HG03520 (cell line): Measurements from ENCODE around the gene SMIM43.
A peak's percentile ranks its signal among the peaks of the same experiment; 100 is the strongest.

Source experiments
- ATAC-seq: cut with Tn5 transposase; IDR thresholded peaks from one replicate; pipeline ENCODE4 v1.9.1; 2021; ENCODE audit warnings: mild to moderate bottlenecking, moderate library complexity; ENCODE audit not compliant: unreplicated experiment

The SMIM43 gene

DNA sequence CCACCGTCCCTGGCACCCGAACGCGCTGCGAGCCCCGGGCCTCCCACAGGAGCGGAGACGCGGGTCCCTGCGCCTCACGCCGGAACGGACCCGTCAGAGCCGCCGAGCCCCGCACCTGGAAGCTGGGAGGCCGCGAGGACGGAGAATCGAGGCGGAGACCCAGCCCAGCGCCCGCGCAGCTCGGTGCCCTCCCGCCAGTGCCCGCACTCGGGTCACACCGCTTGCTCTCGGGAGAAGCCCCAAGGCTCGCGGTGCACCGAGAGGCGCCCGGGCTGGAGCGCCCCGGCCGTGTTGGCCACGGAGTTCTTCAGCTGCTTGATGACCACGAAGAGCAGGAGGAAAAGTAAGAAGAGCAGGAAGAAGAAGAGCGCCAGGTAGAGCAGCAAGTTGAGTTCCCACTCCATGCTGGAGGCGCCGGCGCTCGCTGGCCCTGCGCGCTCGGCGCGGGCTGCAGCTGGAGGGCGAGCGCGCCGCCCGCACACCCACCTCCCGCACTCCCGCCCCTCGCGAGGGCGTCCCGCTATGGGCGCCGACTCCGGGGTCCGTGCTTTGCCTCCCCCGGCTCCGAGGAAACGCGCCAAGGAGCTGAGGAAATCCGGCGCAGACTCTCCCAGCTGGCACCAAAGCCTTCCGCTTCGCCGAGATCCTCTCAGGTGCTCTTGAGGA, at the start of gene SMIM43:
SMIM43 (minus strand) TSS at position 463 of the 666 bp plus-strand sequence; CDS start at position 404, 59 bp downstream.
- ATAC-seq = no peak

DNA sequence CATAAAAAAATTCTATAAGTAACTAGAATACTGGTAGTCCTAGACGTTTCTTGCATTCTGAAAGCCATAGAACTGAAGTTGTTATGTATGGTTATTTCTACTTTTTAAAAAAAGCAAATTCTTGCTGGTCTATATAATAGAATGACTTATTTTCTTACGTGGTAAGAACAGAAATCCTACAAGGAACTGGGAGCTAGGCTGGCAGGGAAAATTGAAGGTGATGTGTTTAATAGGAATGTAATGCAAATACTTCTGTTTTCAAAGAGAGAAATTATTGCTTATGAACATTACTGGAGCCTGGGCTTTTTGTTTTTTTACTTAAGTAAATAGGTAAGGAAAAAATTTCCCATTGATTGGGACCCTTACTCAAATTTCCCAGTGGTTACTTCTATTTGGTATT, 49.8 kb upstream of the SMIM43 start:
- ATAC-seq = no peak

DNA sequence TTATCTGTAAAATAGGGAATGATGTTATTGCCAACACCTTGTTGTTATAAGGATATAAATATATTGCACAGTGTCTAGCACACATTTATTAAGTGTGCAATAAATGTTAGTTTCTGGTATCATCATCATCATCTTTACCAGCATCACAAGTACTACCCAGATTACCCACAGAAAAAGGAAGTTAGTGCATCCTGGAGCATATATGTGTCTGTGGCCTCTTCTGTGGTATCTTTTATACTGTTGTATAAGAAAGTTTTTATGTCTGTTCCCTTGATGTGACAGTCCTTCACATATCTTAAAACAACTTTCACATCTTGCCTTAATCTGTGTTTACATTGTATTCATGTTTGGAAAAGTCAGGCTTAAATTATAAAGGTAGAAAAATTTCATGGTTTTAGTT, 46.2 kb upstream of the SMIM43 start:
- no peak for ATAC-seq

DNA sequence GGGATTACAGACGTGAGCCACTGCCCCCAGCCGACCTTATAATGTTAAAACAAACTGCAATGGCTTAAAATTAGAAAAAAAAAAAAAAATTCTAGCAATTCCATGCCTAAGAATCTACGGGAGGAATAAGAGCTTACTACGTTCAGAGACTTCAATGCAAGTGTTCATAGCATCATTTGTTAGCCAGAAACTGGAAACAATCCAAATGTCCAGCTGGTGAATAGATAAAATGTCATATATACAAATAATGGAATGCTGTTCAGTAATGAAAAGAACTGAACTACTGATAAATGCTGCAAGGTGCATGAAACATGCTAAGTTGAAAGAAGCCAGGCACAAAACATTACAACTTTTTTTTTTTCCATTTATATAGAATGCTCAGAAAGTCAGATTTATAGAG, 41.4 kb upstream of the SMIM43 start:
- no peak for ATAC-seq

DNA sequence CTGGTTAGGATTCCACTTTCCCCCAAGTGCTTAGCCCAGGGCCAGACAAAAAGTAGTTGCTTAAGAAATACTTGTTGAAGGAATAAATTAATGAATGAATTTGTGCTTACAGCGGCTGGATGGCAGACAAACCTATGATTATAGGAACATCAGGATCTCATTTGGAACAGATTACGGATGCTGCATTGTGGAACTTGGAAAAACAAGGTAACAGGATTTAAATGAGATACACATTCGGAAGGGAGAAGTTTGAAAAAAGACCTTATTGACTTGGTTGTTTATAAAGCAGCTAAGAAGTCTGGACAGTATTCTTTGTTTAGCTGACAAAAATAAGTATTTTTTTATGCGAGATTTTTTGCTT, 36.7 kb upstream of the SMIM43 start:
- no peak for ATAC-seq

DNA sequence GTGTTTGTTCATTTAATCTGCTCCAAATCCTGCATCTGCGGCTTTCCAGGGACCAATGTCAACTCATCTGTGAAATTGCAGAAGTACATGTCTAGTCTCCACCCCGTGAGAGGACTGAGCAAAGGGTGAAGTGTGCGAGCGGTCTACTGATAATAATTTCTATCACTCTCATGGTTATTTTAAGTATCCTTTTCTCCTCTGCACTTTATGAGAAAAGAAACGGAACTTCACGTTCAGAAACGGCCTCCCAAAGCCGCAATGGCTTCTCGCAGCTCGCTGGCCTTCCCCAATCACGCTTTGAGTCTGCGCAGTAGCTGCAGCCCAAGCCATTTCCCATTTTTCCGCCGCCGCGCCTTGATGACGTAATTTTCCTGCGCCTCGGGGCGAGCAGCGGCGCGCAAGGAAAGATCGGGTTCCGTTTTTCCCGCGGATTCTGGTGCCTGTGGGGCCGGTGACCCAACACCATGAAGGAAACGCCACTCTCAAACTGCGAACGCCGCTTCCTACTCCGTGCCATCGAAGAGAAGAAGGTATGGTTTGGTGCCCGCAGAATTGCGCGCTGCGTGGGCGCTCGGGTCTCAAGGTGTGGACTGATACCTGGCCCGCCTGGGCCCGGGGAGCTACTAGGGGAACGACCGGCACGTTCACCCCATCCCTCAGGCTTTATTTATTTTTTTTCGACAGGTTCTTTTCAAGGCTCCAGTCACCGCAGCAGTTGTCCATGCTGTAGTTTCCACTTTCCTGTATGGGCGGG, 36.2 kb upstream of the SMIM43 start, which contains the start of gene EXOSC9:
EXOSC9 (plus strand) TSS at position 363 of the 754 bp plus-strand sequence; CDS start at position 465, 102 bp downstream.
- peak; percentile 78 for ATAC-seq

DNA sequence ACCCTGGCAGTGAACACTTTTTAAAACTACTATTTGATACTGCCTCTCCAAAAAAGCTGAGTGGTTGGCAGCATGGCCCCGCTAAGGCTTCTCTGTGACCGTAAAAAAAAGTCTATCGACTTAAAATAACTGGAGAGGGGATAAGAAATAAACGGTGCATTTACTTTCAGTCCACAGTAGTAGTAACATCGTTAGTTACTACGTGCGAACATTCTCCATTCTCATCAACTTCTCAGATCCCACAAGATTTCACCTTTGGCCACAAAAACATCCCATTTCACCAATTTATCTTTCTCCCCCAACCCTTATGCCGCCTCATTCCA, 35.6 kb upstream of the SMIM43 start:
- peak; percentile 11 for ATAC-seq

DNA sequence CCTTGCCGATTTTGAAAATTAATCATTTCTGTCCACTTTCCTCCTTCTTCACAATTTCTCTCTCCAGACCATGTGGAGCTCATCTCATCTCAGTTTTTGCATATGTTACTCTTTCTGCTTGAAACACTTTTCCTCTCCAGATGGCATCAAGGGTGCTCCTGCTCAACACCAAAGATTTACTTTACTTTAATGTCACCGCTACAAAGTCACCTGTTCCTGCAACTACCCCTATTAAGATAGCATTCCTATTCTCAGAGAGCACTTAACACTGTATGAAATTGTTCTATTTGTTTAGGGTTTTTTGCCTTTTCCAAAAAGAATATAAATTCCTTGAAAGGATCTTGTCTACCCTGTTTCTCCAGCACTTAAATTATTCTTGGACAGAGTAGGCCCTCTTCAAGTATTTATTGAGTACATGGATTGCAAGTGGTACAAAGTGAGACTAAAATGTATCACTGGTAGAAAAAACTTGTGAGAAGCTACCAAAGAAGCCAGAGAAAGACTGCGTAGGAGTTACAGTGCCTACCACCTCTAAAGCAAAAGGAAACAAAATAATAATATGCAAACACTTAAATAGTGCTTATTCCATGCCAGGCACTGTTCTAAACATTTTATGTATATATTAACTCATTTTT, 35.0 kb upstream of the SMIM43 start:
- ATAC-seq = no peak

DNA sequence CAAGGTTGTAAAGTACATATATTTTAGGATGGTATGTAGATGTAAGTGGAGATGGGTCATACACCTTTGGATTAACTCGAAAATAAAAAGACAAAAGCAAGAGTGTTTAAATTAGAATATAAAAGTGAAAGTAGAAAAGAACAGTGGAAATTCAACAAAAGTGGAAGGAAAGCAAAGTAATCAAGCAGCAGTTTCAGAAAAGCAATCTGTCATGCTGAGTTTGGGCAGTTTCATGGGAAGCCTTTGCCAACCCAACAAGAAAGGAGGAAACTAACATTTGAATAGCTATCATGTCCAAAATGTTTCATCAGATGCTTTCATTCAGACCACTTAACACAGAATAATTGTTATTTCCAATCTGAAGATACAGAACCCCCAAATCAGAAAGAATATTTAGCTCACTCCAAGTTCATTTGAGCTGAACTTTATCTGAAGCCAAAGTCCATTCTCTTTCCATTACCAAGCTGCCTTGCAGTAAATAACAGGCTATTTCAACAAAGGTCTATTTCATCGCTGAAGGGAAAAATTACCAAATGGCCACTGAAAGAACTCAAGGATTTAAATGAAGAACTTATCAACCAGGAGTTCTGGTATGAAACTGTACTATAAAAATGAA, 34.4 kb upstream of the SMIM43 start:
- no peak for ATAC-seq

DNA sequence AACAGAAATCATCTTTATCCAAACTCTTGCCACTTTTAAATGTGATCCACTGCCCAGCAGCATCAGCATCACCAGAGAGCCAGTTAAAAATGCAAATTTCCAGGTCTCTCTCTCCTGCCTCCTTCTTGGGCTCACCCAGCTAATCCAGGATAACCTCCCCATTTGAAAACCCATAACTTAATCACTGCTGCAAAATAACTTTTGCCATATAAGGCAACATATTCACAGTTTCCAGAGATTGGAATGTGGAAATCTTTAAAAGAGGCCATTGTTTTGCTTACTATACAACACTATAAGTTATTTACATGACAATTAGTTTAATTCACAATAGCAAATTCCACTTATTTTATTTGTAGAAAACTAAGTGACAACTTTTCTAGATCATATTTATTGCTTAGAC, 31.3 kb upstream of the SMIM43 start:
- no peak for ATAC-seq

DNA sequence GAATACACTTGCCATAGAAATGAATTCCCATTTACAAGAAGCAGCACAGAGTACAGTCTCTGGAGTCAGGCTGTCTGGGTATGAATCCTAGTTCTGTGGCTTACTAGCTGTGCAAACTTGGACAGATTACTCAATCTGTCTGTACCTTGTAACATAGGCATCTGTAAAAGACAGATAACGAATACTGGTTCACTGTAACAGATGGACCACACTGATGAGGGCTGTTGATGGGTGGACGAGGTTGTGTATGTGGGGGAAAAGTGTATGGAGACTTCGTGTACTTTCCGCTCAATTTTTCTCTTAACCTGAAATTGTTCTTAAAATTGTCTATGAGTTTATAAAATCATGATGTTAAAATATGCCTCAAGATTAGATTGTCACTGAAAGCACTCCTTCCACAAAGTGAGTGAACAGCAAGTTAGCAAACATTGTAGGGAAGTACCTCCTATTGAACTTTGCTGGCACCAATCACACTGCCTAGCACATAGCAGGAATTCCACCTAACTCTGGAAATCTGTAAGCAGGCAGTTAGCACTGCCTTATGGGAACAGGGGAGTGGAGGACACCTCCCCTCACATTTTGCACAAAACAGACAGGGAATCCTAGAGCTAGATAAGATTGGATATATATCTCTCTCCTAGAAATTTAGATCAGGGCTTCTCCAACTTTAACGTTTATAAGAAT, 29.7 kb upstream of the SMIM43 start:
- no peak for ATAC-seq

DNA sequence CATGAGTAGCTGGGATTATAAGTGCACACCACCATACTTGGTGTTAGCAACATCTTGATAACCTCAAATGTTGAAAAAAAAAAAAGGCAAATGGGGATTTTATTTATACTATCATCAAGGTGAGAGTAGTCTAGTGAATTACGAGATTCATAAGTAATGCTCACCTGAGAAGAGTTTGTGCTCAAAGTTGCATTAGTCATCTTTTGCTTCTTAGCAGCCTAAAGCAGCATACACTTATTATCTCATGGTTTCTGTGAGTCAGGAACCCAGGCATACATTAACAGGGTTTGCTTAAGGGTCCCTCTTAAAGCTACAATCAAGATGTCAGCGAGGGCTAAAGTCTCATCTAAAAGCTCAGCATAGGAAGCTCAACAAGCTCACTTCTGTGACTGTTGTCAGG, 28.0 kb upstream of the SMIM43 start:
- no peak for ATAC-seq

DNA sequence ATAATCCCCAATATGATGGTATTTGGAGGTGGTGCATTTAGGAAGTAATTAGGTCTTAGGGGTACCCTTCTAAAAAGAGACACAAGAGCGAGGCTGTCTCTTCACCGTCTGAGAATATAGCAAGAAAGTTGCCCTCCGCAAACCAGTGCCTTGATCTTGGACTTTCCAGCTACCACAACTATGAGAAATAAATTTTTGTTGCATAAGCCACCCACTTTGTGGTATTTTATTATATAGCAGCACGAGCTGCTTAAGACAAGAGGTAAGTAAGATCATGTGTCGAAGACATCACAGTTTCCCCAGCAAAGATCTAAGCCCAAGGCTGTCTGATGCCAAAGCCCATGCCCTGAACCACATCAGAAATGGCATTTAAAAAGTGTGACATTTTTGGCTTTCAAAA, 26.5 kb upstream of the SMIM43 start:
- ATAC-seq = no peak

DNA sequence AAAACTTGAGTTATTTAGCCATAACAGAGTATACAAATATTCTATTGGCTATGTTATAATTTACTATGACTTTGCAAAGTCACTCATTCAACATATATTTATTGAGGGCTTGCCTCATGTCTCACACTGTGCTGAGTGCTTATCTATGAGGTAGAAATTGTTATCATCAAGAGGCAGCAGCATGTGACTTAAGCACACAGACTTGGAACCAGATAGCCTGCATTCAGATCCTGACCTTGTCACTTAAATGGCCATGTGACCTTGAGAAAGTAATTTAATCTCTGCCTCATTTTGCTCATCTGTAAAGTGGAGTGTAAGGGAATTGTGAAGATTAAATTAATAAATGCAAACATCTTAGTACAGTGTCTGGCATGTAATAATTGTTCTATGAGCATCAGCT, 26.0 kb upstream of the SMIM43 start:
- no peak for ATAC-seq

DNA sequence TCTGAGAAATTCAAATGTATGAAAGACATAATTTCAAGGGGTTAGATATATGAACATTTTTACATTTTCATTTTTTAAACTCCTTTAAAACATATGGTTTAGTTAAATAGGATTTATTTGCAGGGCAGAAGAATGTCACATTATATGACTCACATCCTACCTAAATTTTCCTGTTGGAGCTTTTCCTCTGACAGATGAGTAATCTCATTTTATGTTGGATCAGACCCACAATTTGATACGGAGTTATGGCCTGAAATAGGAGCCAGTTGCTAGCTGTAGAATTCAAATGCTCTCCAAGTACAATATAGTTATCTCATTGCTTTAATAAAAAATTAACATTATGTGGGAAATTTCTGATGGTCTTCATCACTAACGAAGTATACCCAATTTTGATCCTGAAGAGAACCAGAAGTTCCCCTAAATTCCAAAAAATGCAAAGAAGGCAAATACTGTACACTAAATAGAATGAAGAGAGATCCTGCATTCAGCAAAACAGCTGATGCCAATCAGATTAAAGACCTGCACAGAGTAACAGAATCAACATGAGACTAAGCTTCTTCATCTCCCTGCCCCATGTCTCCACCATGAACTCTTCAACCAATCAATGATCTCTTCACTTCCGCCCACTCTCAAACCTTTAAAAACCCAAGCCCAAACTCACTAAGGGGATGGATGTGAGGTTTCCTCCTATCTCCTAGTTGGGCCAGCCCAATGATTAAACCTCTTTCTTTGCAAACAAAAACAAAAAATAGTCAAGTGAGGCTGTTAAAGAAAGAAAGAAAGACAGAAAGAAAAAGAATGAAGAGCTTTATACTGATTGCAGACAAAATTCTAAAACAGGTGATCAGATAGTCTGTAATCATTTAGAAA, 25.2 kb upstream of the SMIM43 start:
- ATAC-seq = no peak

DNA sequence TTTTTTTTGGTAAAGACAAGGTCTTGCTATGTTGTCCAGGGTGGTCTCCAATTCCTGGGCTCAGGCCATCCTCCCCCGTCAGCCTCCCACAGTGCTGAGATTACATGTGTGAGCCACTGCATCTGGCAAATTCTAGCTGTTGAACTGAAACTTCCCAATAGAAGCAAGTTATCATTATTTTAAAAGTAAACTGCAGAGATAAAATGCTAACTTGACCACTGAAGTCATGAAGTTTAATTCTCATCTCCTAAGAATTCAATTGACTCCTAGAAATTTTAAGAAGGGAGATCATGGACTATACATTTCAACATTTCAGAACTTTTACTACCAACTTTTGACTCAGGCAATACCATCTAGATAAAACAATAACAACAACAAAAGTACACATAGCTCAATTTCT, 24.5 kb upstream of the SMIM43 start:
- ATAC-seq = no peak

DNA sequence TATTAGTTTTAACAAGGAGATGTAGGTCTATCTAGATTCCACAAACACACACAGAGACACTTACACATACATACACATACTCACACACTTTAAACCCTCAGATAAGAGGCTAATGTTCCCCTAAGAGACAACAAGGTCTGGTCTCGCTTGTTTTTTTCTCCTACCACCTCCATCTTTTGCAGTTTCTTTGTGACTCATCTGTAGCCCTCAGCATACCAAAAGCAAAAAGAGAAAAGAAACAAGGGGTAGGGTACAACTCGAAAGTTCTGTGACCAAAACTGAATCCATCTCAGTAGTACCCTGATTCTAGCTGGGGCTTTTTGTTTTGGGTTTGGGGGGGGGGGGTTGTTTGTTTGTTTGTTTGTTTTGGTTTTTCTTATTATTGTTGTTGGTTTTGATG, 23.9 kb upstream of the SMIM43 start:
- ATAC-seq = peak; percentile 93

DNA sequence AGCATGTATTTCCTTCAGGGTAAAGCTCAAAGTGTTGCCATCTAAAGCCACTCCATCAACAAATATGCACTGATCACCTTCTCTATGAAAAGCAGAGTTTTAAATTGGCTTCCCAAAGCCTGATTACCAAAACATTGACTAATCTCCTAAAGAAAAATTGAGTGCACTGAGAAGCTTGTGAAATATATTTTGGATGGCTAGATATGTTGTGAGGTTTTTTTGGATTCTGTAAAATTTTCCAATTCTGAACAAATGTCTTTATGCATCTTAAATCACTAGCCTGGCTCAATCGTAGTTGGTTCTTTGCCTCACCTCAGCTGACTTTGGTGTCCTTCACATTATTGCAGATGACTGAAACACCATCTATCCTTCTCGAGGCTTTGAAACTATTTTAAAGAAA, 21.3 kb upstream of the SMIM43 start:
- ATAC-seq = no peak

DNA sequence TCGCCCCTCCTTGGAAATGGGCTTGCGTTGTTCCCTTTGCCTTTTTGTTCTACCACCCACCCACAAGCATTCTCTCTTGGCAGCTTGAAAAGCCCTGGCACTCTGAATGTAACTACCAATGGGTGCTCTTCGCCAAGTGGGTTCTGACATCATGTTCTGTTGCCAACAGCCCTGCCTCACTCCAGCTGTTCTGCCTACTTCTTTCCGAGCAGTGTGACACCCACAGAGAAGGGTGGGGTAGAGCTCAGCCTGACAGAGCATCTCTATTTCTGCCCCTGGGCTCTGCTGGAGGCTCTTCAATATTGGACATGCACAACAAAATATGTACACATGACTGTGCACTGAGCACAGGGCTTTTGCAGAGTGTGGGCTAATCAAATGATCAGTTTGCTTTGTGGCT, 20.5 kb upstream of the SMIM43 start:
- ATAC-seq = no peak

DNA sequence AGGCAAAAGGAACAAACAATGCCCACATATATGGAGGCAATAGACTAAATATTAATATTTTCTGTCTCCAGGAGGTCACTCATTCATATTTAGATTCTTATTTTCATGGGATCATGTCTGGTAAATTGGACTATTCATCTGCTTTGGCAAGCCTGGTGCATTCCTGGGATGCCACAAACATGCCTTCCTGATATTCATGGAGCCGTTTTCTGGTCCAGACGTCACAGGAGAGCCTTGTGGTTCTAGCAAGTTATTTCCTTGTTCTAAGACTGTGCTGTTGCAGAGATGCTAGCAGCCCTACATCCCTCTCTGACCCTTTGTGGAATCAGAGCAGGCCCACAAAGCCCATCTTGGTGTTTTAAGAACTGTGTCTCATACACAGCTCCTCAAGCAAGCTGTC, 20.0 kb upstream of the SMIM43 start:
- ATAC-seq = no peak
